HEK293 (cell line): ENCODE data around the gene ZNF680.
A peak's percentile ranks its signal among the peaks of the same experiment; 100 is the strongest.
"Not testable (repeated sequence)": the region's sequence is repeated elsewhere in the genome, so short reads cannot be mapped to it uniquely, and the experiment has no call there.

ENCODE experiments used
- CTCF ChIA-PET: fragments of 350-600 bp; formaldehyde crosslinking; extraction: SDS; loops from one replicate; lab custom pipeline; 2021; ENCODE audit warnings: antibody characterized with exemption; lab: Yijun Ruan, JAX
- POLR2A ChIA-PET: fragments of 300-600 bp; formaldehyde crosslinking; extraction: SDS; loops from one replicate; lab custom pipeline; 2020; ENCODE audit warnings: antibody characterized with exemption, inconsistent platforms; lab: Yijun Ruan, JAX
- H3K27ac ChIP-seq: fragments of 200-500 bp; sonication (Bioruptor generic); 2 replicates; pipeline ENCODE4 v1.5.1; 2014; ENCODE audit warnings: low read depth, low read length, control low read depth, inconsistent platforms; ENCODE audit errors: extremely low read depth
- H3K36me3 ChIP-seq, 2 experiments: fragments of 200-500 bp in 1 of 2; sonication (Bioruptor generic) in 1 of 2; 1 replicate in 1 of 2; 2 replicates in 1 of 2; pipeline ENCODE4 v1.5.1; 2014 to 2017; ENCODE audit warnings: inconsistent platforms in 2 of 2, low read length in 2 of 2; ENCODE audit not compliant: control insufficient read depth in 2 of 2, insufficient read depth in 1 of 2
- H3K4me1 ChIP-seq: fragments of 200-500 bp; sonication (Bioruptor generic); 2 replicates; pipeline ENCODE4 v1.5.1; 2014; ENCODE audit warnings: mild to moderate bottlenecking, low read length, inconsistent platforms; ENCODE audit not compliant: control insufficient read depth, insufficient read depth
- H3K4me3 ChIP-seq: 2 replicates; pipeline ENCODE4 v1.5.1; 2011; ENCODE audit warnings: low read depth, mild to moderate bottlenecking, control low read depth, low read length, moderate library complexity
- H3K9me3 ChIP-seq: fragments of 200-500 bp; sonication (Bioruptor generic); 2 replicates; pipeline ENCODE4 v1.5.1; 2014; ENCODE audit warnings: low read depth, low read length, inconsistent platforms; ENCODE audit not compliant: control insufficient read depth, insufficient read depth
- BCL11A ChIP-seq: fragments of 450-650 bp; formaldehyde crosslinking; IDR thresholded peaks from 2 replicates; pipeline ENCODE4 v1.5.1; 2016; ENCODE audit warnings: low read depth, missing biosample characterization, missing genetic modification characterization
- PRDM1 ChIP-seq: fragments of 450-650 bp; formaldehyde crosslinking; IDR thresholded peaks from 2 replicates; pipeline ENCODE4; 2016; ENCODE audit warnings: missing biosample characterization, missing genetic modification characterization
- PRDM10 ChIP-seq: fragments of 450-650 bp; formaldehyde crosslinking; IDR thresholded peaks from 2 replicates; pipeline ENCODE4 v1.5.1; 2016; ENCODE audit warnings: missing biosample characterization, missing genetic modification characterization
- SP7 ChIP-seq: fragments of 450-650 bp; formaldehyde crosslinking; IDR thresholded peaks from 2 replicates; pipeline ENCODE4 v1.5.1; 2016; ENCODE audit warnings: missing biosample characterization, missing genetic modification characterization
- ZBTB48 ChIP-seq: fragments of 450-650 bp; formaldehyde crosslinking; IDR thresholded peaks from 2 replicates; pipeline ENCODE4 v1.5.1; 2016; ENCODE audit warnings: missing biosample characterization, missing genetic modification characterization
- ZNF175 ChIP-seq: fragments of 450-650 bp; formaldehyde crosslinking; IDR thresholded peaks from 2 replicates; pipeline ENCODE4 v1.5.1; 2016; ENCODE audit warnings: missing biosample characterization, missing genetic modification characterization
- ZNF292 ChIP-seq: fragments of 450-650 bp; formaldehyde crosslinking; IDR thresholded peaks from 2 replicates; pipeline ENCODE4 v1.5.1; 2016; ENCODE audit warnings: low read depth, missing biosample characterization, missing genetic modification characterization, borderline replicate concordance
- ZNF354C ChIP-seq: fragments of 450-650 bp; formaldehyde crosslinking; IDR thresholded peaks from 2 replicates; pipeline ENCODE4 v1.5.1; 2016; ENCODE audit warnings: missing biosample characterization, missing genetic modification characterization, low read depth, borderline replicate concordance
- ZNF571 ChIP-seq: fragments of 450-650 bp; formaldehyde crosslinking; IDR thresholded peaks from 2 replicates; pipeline ENCODE4 v1.5.0; 2017; ENCODE audit warnings: missing biosample characterization, missing genetic modification characterization
- ZNF596 ChIP-seq: fragments of 450-650 bp; IDR thresholded peaks from 2 replicates; pipeline ENCODE4 v1.5.0; 2018; ENCODE audit warnings: missing biosample characterization, mild to moderate bottlenecking, missing genetic modification characterization, moderate library complexity
- ZNF600 ChIP-seq: fragments of 450-650 bp; formaldehyde crosslinking; IDR thresholded peaks from 2 replicates; pipeline ENCODE4 v1.5.1; 2016; ENCODE audit warnings: missing biosample characterization, missing genetic modification characterization
- ZNF621 ChIP-seq: fragments of 450-650 bp; formaldehyde crosslinking; IDR thresholded peaks from 2 replicates; pipeline ENCODE4 v1.5.1; 2017; ENCODE audit warnings: missing biosample characterization, missing genetic modification characterization
- ZNF623 ChIP-seq: fragments of 450-650 bp; formaldehyde crosslinking; IDR thresholded peaks from 2 replicates; pipeline ENCODE4 v1.5.1; 2016; ENCODE audit warnings: missing biosample characterization, missing genetic modification characterization
- ZNF792 ChIP-seq: fragments of 450-650 bp; formaldehyde crosslinking; IDR thresholded peaks from 2 replicates; pipeline ENCODE4 v1.5.1; 2016; ENCODE audit warnings: missing biosample characterization, missing genetic modification characterization
- ZSCAN4 ChIP-seq: fragments of 450-650 bp; formaldehyde crosslinking; IDR thresholded peaks from 2 replicates; pipeline ENCODE4 v1.5.1; 2017; ENCODE audit warnings: missing biosample characterization, missing genetic modification characterization
- TF ChIP-seq, protein P1 (sequence below): fragments of 450-650 bp; formaldehyde crosslinking; IDR thresholded peaks from 2 replicates; pipeline ENCODE4 v1.5.1; 2016; ENCODE audit warnings: missing biosample characterization, missing genetic modification characterization
- TF ChIP-seq, protein P2 (sequence below): fragments of 450-650 bp; formaldehyde crosslinking; IDR thresholded peaks from 2 replicates; pipeline ENCODE4 v1.5.1; 2016; ENCODE audit warnings: missing biosample characterization, missing genetic modification characterization, borderline replicate concordance

Gene ZNF680

DNA sequence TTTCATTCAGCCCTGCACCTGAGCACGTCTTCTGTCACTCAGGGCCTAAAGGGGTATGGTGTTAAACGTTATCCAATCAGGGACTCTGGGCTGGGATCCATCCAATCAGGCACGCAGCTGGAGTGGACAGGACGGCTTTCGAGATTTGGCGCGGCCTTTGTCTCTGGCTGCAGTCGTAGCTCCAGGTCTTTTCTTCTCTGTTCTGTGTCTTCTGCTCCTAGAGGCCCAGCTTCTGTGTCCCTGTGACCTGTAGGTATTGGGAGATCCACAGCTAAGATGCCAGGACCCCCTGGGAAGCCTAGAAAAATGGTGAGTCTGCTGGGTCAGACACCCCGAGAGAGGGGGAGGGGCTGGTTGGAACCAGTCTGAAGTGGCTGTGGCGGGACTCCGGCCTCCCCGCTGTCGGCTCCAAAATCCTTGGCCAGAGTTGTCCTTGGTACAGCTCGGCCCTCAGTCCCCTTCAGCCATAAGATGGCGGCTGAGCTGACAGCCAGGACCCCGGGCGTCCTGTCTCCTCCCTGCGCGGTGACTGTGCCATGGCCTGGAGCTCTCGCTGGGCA lies 11.7 kb upstream of the ZNF680 start:
- Histone ChIP-seq H3K36me3 (no peaks in the 10 kb centered on the region), H3K27ac (no peak overlapping the region), H3K9me3 (no peaks in the 10 kb centered on the region), H3K4me1 (no peaks in the 10 kb centered on the region), H3K4me3 (no peak overlapping the region)
- ChIA-PET CTCF (no interaction called here), POLR2A (no interaction called here)
- TF ChIP-seq ZNF596 (tag by site-specific recombination) (no peak), BCL11A (tag by site-specific recombination) (no peak), ZNF175 (tag by site-specific recombination) (no peak), ZNF792 (tag by site-specific recombination) (no peak), ZNF600 (no peak)
- TF ChIP-seq, protein P1, sequence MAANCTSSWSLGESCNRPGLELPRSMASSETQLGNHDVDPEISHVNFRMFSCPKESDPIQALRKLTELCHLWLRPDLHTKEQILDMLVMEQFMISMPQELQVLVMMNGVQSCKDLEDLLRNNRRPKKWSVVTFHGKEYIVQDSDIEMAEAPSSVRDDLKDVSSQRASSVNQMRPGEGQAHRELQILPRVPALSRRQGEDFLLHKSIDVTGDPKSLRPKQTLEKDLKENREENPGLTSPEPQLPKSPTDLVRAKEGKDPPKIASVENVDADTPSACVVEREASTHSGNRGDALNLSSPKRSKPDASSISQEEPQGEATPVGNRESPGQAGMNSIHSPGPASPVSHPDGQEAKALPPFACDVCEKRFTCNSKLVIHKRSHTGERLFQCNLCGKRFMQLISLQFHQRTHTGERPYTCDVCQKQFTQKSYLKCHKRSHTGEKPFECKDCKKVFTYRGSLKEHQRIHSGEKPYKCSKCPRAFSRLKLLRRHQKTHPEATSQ (tag by site-specific recombination) = no peak

GRCh38 chr7:64570284-64570605 lies 7.4 kb upstream of the ZNF680 start:
- H3K36me3 ChIP-seq, H3K27ac ChIP-seq, H3K9me3 ChIP-seq, POLR2A ChIA-PET, CTCF ChIA-PET, H3K4me1 ChIP-seq: not testable (repeated sequence)
- peak overlapping the region; percentile 19 for H3K4me3 ChIP-seq

- H3K36me3 ChIP-seq, H3K4me1 ChIP-seq, POLR2A ChIA-PET, H3K27ac ChIP-seq, CTCF ChIA-PET, H3K9me3 ChIP-seq: not testable (repeated sequence)
- peak overlapping the region; percentile 19 for H3K4me3 ChIP-seq
Observed at GRCh38 chr7:64569372-64570283, 6.8 kb upstream of the ZNF680 start.

DNA sequence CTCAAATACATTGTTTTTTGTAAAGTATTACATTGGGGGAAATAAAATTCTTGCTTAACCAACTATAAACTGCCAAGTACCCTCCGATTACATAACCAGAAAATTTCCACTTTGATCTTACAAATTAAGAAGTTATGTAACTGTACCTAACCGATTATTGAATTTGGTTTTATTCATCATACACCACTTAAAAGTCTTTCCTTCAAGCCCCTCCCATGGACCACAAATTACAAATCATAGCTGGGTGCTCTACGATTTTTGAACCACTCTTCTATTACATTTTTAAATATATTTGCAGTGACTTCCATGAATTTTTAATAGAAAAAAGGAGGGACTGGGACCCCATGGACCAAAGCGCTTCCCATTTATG lies 630 bp downstream of the ZNF680 start:
- CTCF ChIA-PET = no interaction called here
- POLR2A ChIA-PET = interaction anchor here (0.9 to 1.8 kb wide), 11 partner anchors 10 to 444 kb away, joined by 3 to 16 read pairs (median 5); partner anchors contain the start of genes ERV3-1, ZNF107, ZNF138 and ZNF736
- TF ChIP-seq ZNF354C (tag by site-specific recombination) = no peak
- TF ChIP-seq ZNF621 (tag by site-specific recombination) = no peak
- no peak for TF ChIP-seq SP7 (tag by site-specific recombination)
- no peak for TF ChIP-seq ZNF623
- TF ChIP-seq ZSCAN4 (tag by site-specific recombination) = no peak
- TF ChIP-seq, protein P2, sequence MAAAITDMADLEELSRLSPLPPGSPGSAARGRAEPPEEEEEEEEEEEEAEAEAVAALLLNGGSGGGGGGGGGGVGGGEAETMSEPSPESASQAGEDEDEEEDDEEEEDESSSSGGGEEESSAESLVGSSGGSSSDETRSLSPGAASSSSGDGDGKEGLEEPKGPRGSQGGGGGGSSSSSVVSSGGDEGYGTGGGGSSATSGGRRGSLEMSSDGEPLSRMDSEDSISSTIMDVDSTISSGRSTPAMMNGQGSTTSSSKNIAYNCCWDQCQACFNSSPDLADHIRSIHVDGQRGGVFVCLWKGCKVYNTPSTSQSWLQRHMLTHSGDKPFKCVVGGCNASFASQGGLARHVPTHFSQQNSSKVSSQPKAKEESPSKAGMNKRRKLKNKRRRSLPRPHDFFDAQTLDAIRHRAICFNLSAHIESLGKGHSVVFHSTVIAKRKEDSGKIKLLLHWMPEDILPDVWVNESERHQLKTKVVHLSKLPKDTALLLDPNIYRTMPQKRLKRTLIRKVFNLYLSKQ (tag by site-specific recombination) = no peak
- TF ChIP-seq ZNF571 (tag by site-specific recombination) = no peak
- TF ChIP-seq ZNF292 (tag by site-specific recombination) = no peak
- no peak for TF ChIP-seq ZNF792 (tag by site-specific recombination)
- TF ChIP-seq PRDM1 (tag by site-specific recombination) = no peak
- TF ChIP-seq PRDM10 (tag by site-specific recombination) = no peak
- TF ChIP-seq ZBTB48 (tag by site-specific recombination) = no peak

More for the DNA sequence above, 630 bp downstream of the ZNF680 start:
- no peaks in the 10 kb centered on the region for H3K9me3 ChIP-seq
- peak overlapping the region; percentile 89 for H3K4me3 ChIP-seq
- H3K4me1 ChIP-seq = no peaks in the 10 kb centered on the region
- H3K27ac ChIP-seq = peak overlapping the region; percentile 85
- H3K36me3 ChIP-seq = peaks cover 4 to 8% of the 10 kb centered on the region in 2 experiments; a peak in 2 of 3 replicates
